Mesenchymal stem cell (in vitro differentiated cells and primary cell): Measurements from ENCODE around the gene DSCAML1.

Experiments
- DNase-seq: peaks from one replicate; pipeline ENCODE4 v3.0.0-alpha.2; 2013
- H2AFZ ChIP-seq: one replicate; pipeline ENCODE4 v1.6.1; 2013; ENCODE audit warnings: low read depth, mild to moderate bottlenecking, control low read depth, inconsistent platforms, low read length, moderate library complexity
- H2AK5ac ChIP-seq: 2 replicates; pipeline ENCODE4 v1.6.1; 2013; ENCODE audit warnings: low read length, moderate library complexity, mild to moderate bottlenecking, inconsistent platforms; ENCODE audit not compliant: severe bottlenecking
- H2BK120ac ChIP-seq: one replicate; pipeline ENCODE4 v1.6.1; 2013; ENCODE audit warnings: low read depth, mild to moderate bottlenecking, inconsistent platforms, low read length, moderate library complexity
- H2BK12ac ChIP-seq, 2 experiments: one replicate each; pipeline ENCODE4 v1.6.1; 2013; ENCODE audit warnings: inconsistent platforms in 2 of 2, low read length in 2 of 2, mild to moderate bottlenecking in 2 of 2, moderate library complexity in 2 of 2, control low read depth in 1 of 2
- H2BK15ac ChIP-seq: one replicate; pipeline ENCODE4 v1.6.1; 2013; ENCODE audit warnings: mild to moderate bottlenecking, low read depth, inconsistent platforms; ENCODE audit not compliant: poor library complexity, severe bottlenecking
- H2BK5ac ChIP-seq: 2 replicates; pipeline ENCODE4 v1.6.1; 2013; ENCODE audit warnings: low read depth, mild to moderate bottlenecking, low read length, control low read depth, inconsistent platforms; ENCODE audit not compliant: poor library complexity, severe bottlenecking
- H3K14ac ChIP-seq, 2 experiments: one replicate each; pipeline ENCODE4 v1.6.1; 2013; ENCODE audit warnings: inconsistent platforms in 2 of 2, low read length in 2 of 2, control low read depth in 1 of 2, mild to moderate bottlenecking in 1 of 2, moderate library complexity in 1 of 2
- H3K18ac ChIP-seq, 2 experiments: one replicate each; pipeline ENCODE4 v1.6.1; 2013; ENCODE audit warnings: inconsistent platforms in 2 of 2, low read length in 2 of 2, control low read depth in 1 of 2, low read depth in 1 of 2, mild to moderate bottlenecking in 1 of 2
- H3K23ac ChIP-seq, 2 experiments: one replicate each; pipeline ENCODE4 v1.6.1; 2013; ENCODE audit warnings: inconsistent platforms in 2 of 2, low read length in 2 of 2, mild to moderate bottlenecking in 2 of 2, moderate library complexity in 2 of 2, control low read depth in 1 of 2
- H3K27ac ChIP-seq: 2 replicates; pipeline ENCODE4 v1.5.1; 2013; ENCODE audit warnings: mild to moderate bottlenecking, moderate library complexity, low read length, control low read depth, inconsistent platforms; ENCODE audit not compliant: poor library complexity, severe bottlenecking
- H3K27me3 ChIP-seq, 2 experiments: 2 replicates each; pipeline versions ENCODE4 v1.6.1 to v1.7.0; 2013; ENCODE audit warnings: low read length in 2 of 2, mild to moderate bottlenecking in 2 of 2, moderate library complexity in 2 of 2, control low read depth in 1 of 2, inconsistent platforms in 1 of 2; ENCODE audit not compliant: control insufficient read depth in 1 of 2, insufficient read depth in 1 of 2
- H3K36me3 ChIP-seq, 2 experiments: 2 replicates each; pipeline versions ENCODE4 v1.6.1 to v1.7.0; 2013; ENCODE audit warnings: low read length in 2 of 2, control low read depth in 1 of 2, inconsistent platforms in 1 of 2, low read depth in 1 of 2, mild to moderate bottlenecking in 1 of 2; ENCODE audit not compliant: insufficient read depth in 2 of 2, control insufficient read depth in 1 of 2
- H3K4ac ChIP-seq, 2 experiments: one replicate each; pipeline ENCODE4 v1.6.1; 2013; ENCODE audit warnings: inconsistent platforms in 2 of 2, low read length in 2 of 2, mild to moderate bottlenecking in 2 of 2, moderate library complexity in 2 of 2, control low read depth in 1 of 2, low read depth in 1 of 2
- H3K4me1 ChIP-seq: 2 replicates; pipeline ENCODE4 v1.6.1; 2013; ENCODE audit warnings: low read depth, low read length, control low read depth; ENCODE audit not compliant: control insufficient read depth, insufficient read depth
- H3K4me2 ChIP-seq: 2 replicates; pipeline ENCODE4 v1.6.1; 2013; ENCODE audit warnings: low read length, mild to moderate bottlenecking, inconsistent platforms; ENCODE audit not compliant: poor library complexity, severe bottlenecking
- H3K4me3 ChIP-seq, 2 experiments: 2 replicates each; pipeline versions ENCODE4 v1.5.1 to v1.7.0; 2013; ENCODE audit warnings: low read length in 2 of 2, mild to moderate bottlenecking in 2 of 2, control low read depth in 1 of 2, low read depth in 1 of 2; ENCODE audit not compliant: insufficient read depth in 1 of 2
- H3K79me1 ChIP-seq: replicated peaks from 2 replicates; pipeline ENCODE4 v1.6.1; 2013; ENCODE audit warnings: mild to moderate bottlenecking, control low read depth, low read length, inconsistent platforms; ENCODE audit not compliant: poor library complexity, severe bottlenecking
- H3K9ac ChIP-seq: 2 replicates; pipeline ENCODE4 v1.7.0; 2013; ENCODE audit warnings: mild to moderate bottlenecking, low read length, moderate library complexity
- H3K9me3 ChIP-seq: 2 replicates; pipeline ENCODE4 v1.7.0; 2013; ENCODE audit warnings: mild to moderate bottlenecking, low read length; ENCODE audit not compliant: control insufficient read depth
- H4K8ac ChIP-seq: one replicate; pipeline ENCODE4 v1.6.1; 2013; ENCODE audit warnings: inconsistent platforms, mild to moderate bottlenecking, low read length, moderate library complexity
- H4K91ac ChIP-seq: one replicate; pipeline ENCODE4 v1.6.1; 2013; ENCODE audit warnings: mild to moderate bottlenecking, low read length, inconsistent platforms
- WGBS: methylation state at CpG from one replicate; pipeline ENCODE4 v1.1.7; 2013; ENCODE audit warnings: mixed read lengths; 5-methylcytosine and 5-hydroxymethylcytosine counted together

DSCAML1 gene

GRCh38 chr11:117662255-117662654 lies 134.8 kb downstream of the DSCAML1 start:
- Histone ChIP-seq H3K23ac (no peak overlapping the region), H3K4me2 (no peak overlapping the region), H4K8ac (no peak overlapping the region), H2BK5ac (no peak overlapping the region), H3K79me1 (no peaks in the 10 kb centered on the region), H3K4me3 (no peak overlapping the region), H3K9me3 (no peaks in the 10 kb centered on the region), H2AK5ac (no peak overlapping the region), H2BK120ac (no peak overlapping the region), H3K4me1 (no peaks in the 10 kb centered on the region), H3K4ac (no peak overlapping the region), H2BK15ac (peak overlapping the region; percentile 54), H3K27me3 (peaks cover 33 to 65% of the 10 kb centered on the region in 2 experiments), H3K18ac (no peak overlapping the region), H3K36me3 (no peaks in the 10 kb centered on the region), H3K14ac (no peak overlapping the region), H3K27ac (no peak overlapping the region), H2BK12ac (no peak overlapping the region), H3K9ac (no peak overlapping the region), H2AFZ (no peak overlapping the region), H4K91ac (no peak overlapping the region)
- WGBS, result 87% methylated on average over 8 of the region's 8 CpGs
- DNase-seq, result no peak

DNA sequence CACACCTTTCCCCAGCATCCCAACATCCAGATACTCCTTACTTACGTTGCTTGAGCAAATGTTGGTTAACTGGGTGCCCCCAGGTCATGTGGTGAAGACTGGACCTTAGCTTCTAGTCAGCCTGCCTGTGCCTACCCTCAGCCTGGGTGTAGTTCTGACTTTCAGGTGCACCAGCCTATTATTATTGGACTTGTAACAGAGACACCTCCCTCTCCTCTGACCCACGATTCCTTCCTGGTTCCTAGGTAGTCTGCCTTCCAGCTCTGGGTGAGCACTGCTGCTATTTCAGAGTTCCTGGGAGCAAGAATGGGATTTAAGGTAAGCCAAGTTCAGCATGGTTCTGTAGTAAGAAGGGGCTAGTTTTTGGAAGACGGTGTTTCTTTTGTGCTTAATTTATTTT lies 138.2 kb downstream of the DSCAML1 start:
- no peak overlapping the region for H3K4me3 ChIP-seq
- H3K9ac ChIP-seq, result no peak overlapping the region
- no peak overlapping the region for H2AK5ac ChIP-seq
- H2BK15ac ChIP-seq, result no peak overlapping the region
- no peak overlapping the region for H3K23ac ChIP-seq
- no peaks in the 10 kb centered on the region for H3K79me1 ChIP-seq
- H2BK12ac ChIP-seq, result no peak overlapping the region
- no peak overlapping the region for H2BK120ac ChIP-seq
- no peak overlapping the region for H3K18ac ChIP-seq
- H2AFZ ChIP-seq, result no peak overlapping the region
- H2BK5ac ChIP-seq, result no peak overlapping the region
- H3K36me3 ChIP-seq, result no peaks in the 10 kb centered on the region
- no peak overlapping the region for H4K91ac ChIP-seq
- H3K4me1 ChIP-seq, result no peaks in the 10 kb centered on the region
- DNase-seq, result no peak
- no peak overlapping the region for H4K8ac ChIP-seq
- H3K4ac ChIP-seq, result no peak overlapping the region
- no peak overlapping the region for H3K4me2 ChIP-seq
- no peak overlapping the region for H3K27ac ChIP-seq
- 57% methylated on average over 3 of the region's 3 CpGs for WGBS
- peaks cover 45 to 72% of the 10 kb centered on the region in 2 experiments for H3K27me3 ChIP-seq
- H3K9me3 ChIP-seq, result no peaks in the 10 kb centered on the region
- no peak overlapping the region for H3K14ac ChIP-seq

- Histone ChIP-seq H2BK15ac (no peak overlapping the region), H3K4me2 (no peak overlapping the region), H3K18ac (no peak overlapping the region), H4K8ac (no peak overlapping the region), H3K36me3 (no peaks in the 10 kb centered on the region), H3K79me1 (no peaks in the 10 kb centered on the region), H2BK5ac (no peak overlapping the region), H2AK5ac (no peak overlapping the region), H3K4ac (no peak overlapping the region), H3K4me1 (no peaks in the 10 kb centered on the region), H3K14ac (no peak overlapping the region), H2AFZ (no peak overlapping the region), H2BK120ac (no peak overlapping the region), H3K9me3 (no peaks in the 10 kb centered on the region), H3K27me3 (peaks cover 44 to 72% of the 10 kb centered on the region in 2 experiments), H3K23ac (no peak overlapping the region), H4K91ac (no peak overlapping the region), H2BK12ac (no peak overlapping the region), H3K27ac (no peak overlapping the region), H3K4me3 (no peak overlapping the region), H3K9ac (no peak overlapping the region)
- WGBS, result 67% methylated on average over 7 of the region's 7 CpGs
- no peak for DNase-seq
Observed at GRCh38 chr11:117657794-117658193, 139.2 kb downstream of the DSCAML1 start.

GRCh38 chr11:117654281-117655255 lies 142.4 kb downstream of the DSCAML1 start:
- Histone ChIP-seq H2AFZ (no peak overlapping the region), H3K4me2 (no peak overlapping the region), H4K8ac (no peak overlapping the region), H3K14ac (no peak overlapping the region), H3K36me3 (no peaks in the 10 kb centered on the region), H2BK120ac (no peak overlapping the region), H2AK5ac (no peak overlapping the region), H2BK15ac (no peak overlapping the region), H3K9me3 (no peaks in the 10 kb centered on the region), H3K27me3 (peaks cover 42 to 71% of the 10 kb centered on the region in 2 experiments), H3K18ac (no peak overlapping the region), H3K4ac (no peak overlapping the region), H2BK5ac (no peak overlapping the region), H3K9ac (no peak overlapping the region), H3K4me1 (no peaks in the 10 kb centered on the region), H3K27ac (no peak overlapping the region), H4K91ac (no peak overlapping the region), H3K79me1 (no peaks in the 10 kb centered on the region), H2BK12ac (no peak overlapping the region), H3K4me3 (no peak overlapping the region), H3K23ac (no peak overlapping the region)
- no peak for DNase-seq
- WGBS, result 76% methylated on average over 21 of the region's 21 CpGs
